Endothelial cell of umbilical vein (primary cell): ENCODE results near the gene KATNB1. TPM values are rescaled to one million over a fixed set of nuclear protein-coding genes. Genes with fewer than 3 reads are reported as not detected.

Source experiments
- BruUV-seq: library from RNA; stranded (reverse); fragments of 400-500 nt; replicated peaks from 2 replicates; lab custom pipeline; 2021; lab: Mats Ljungman, UMichigan
- CTCF ChIA-PET: fragments of 300-600, 350-600 bp; sonication (Branson Sonifier 250); formaldehyde crosslinking; loops from one replicate; lab custom pipeline; 2021; ENCODE audit warnings: antibody characterized with exemption, inconsistent platforms; lab: Charles Lee
- POLR2A ChIA-PET: fragments of 300-600, 350-600 bp; sonication (Branson Sonifier 250); formaldehyde crosslinking; loops from one replicate; lab custom pipeline; 2021; ENCODE audit warnings: antibody characterized with exemption, inconsistent platforms; lab: Charles Lee
- DNase-seq: peaks from one replicate; pipeline ENCODE4 v3.0.0-alpha.2; 2011; ENCODE audit warnings: low read depth, low spot score
- FAIRE-seq: peaks from 2 replicates; lab custom pipeline; 2011; peaks lifted over from hg19 to GRCh38; lab: Jason Lieb, UNC
- H2AFZ ChIP-seq: 2 replicates; pipeline ENCODE4 v1.6.0; 2012; ENCODE audit warnings: low read depth, low read length, control low read depth, inconsistent platforms
- H3K27ac ChIP-seq: 2 replicates; pipeline ENCODE4 v1.5.1; 2011; ENCODE audit warnings: low read depth, mild to moderate bottlenecking, control low read depth, low read length, moderate library complexity; ENCODE audit not compliant: insufficient read depth
- H3K27me3 ChIP-seq, 2 experiments: 2 replicates each; pipeline versions ENCODE4 v1.6.0 to v1.6.1; 2011; ENCODE audit warnings: low read length in 2 of 2, mixed read lengths in 1 of 2; ENCODE audit not compliant: control insufficient read depth in 2 of 2, insufficient read depth in 2 of 2
- H3K36me3 ChIP-seq, 2 experiments: 2 replicates in 1 of 2; 3 replicates in 1 of 2; pipeline ENCODE4 v1.5.1; 2011; ENCODE audit warnings: low read length in 2 of 2, mild to moderate bottlenecking in 1 of 2, moderate library complexity in 1 of 2; ENCODE audit not compliant: control insufficient read depth in 2 of 2, insufficient read depth in 2 of 2; ENCODE audit errors: extremely low read depth in 1 of 2
- H3K4me1 ChIP-seq: 3 replicates; pipeline ENCODE4 v1.5.1; 2011; ENCODE audit warnings: mild to moderate bottlenecking, low read length; ENCODE audit not compliant: control insufficient read depth, insufficient read depth; ENCODE audit errors: extremely low read depth
- H3K4me2 ChIP-seq: 2 replicates; pipeline ENCODE4 v1.6.1; 2011; ENCODE audit warnings: low read length, control low read depth, mixed read lengths; ENCODE audit not compliant: insufficient read depth
- H3K4me3 ChIP-seq, 3 experiments: fragments of 200-600 bp in 1 of 3; sonication (generic), shearing (Covaris generic) in 1 of 3; replicated peaks in 1 of 3; 2 replicates each; pipeline ENCODE4 v1.5.1; 2011 to 2016; ENCODE audit warnings: control low read depth in 3 of 3, low read length in 3 of 3, mild to moderate bottlenecking in 2 of 3, inconsistent platforms in 1 of 3, low read depth in 1 of 3, moderate library complexity in 1 of 3; ENCODE audit not compliant: insufficient read depth in 1 of 3
- H3K79me2 ChIP-seq: 2 replicates; pipeline ENCODE4 v1.6.0; 2012; ENCODE audit warnings: low read length, inconsistent platforms; ENCODE audit not compliant: control insufficient read depth, insufficient read depth
- H3K9ac ChIP-seq: replicated peaks from 2 replicates; pipeline ENCODE3; 2011; ENCODE audit warnings: low read length, control low read depth; ENCODE audit not compliant: insufficient read depth; ENCODE audit errors: extremely low read depth
- H3K9me1 ChIP-seq: replicated peaks from 3 replicates; pipeline ENCODE4 v1.6.0; 2011; ENCODE audit warnings: mild to moderate bottlenecking, low read length; ENCODE audit not compliant: control insufficient read depth, insufficient read depth; ENCODE audit errors: extremely low read depth
- H3K9me3 ChIP-seq: replicated peaks from 2 replicates; pipeline ENCODE4 v1.5.1; 2012; ENCODE audit warnings: low read length, inconsistent platforms; ENCODE audit not compliant: control insufficient read depth, insufficient read depth
- H4K20me1 ChIP-seq: replicated peaks from 2 replicates; pipeline ENCODE3; 2011; ENCODE audit warnings: mild to moderate bottlenecking, low read length; ENCODE audit not compliant: control insufficient read depth, insufficient read depth; ENCODE audit errors: extremely low read depth
- EZH2 ChIP-seq: IDR thresholded peaks from 2 replicates; pipeline ENCODE4 v1.6.1; 2012; ENCODE audit warnings: borderline replicate concordance, low read depth, mild to moderate bottlenecking, moderate library complexity, low read length, inconsistent platforms; ENCODE audit not compliant: severe bottlenecking
- FOS ChIP-seq: IDR thresholded peaks from 2 replicates; pipeline ENCODE4 v1.6.1; 2011; ENCODE audit warnings: mild to moderate bottlenecking, low read length, moderate library complexity, borderline replicate concordance; ENCODE audit not compliant: insufficient read depth
- GATA2 ChIP-seq: IDR thresholded peaks from 2 replicates; pipeline ENCODE4 v1.7.0; 2011; ENCODE audit warnings: low read depth, mild to moderate bottlenecking, moderate library complexity, mixed read lengths, low read length; ENCODE audit not compliant: insufficient read length, insufficient read depth
- JUN ChIP-seq: IDR thresholded peaks from 2 replicates; pipeline ENCODE4 v1.6.1; 2011; ENCODE audit warnings: borderline replicate concordance, low read depth; ENCODE audit not compliant: insufficient read length, insufficient read depth
- MYC ChIP-seq: IDR thresholded peaks from one replicate; pipeline ENCODE4 v1.6.1; 2011; ENCODE audit warnings: mild to moderate bottlenecking, low read depth, low read length
- POLR2A ChIP-seq: IDR thresholded peaks from 2 replicates; pipeline ENCODE4 v1.6.1; 2012; ENCODE audit warnings: low read depth, mild to moderate bottlenecking, control low read depth, low read length
- POLR2AphosphoS5 ChIP-seq: IDR thresholded peaks from 2 replicates; pipeline ENCODE4 v1.6.1; 2012; ENCODE audit warnings: low read depth, mild to moderate bottlenecking, control low read depth, low read length, moderate library complexity; ENCODE audit not compliant: insufficient read depth
- dilution Hi-C: fragments of 300-500 bp; cut with MboI; formaldehyde crosslinking; loops from one replicate; pipeline ENCODE4 v1.15.0; 2019; ENCODE audit warnings: low sequenced_read_pairs; ENCODE audit not compliant: extremely low pct_ligation_motif_present
- intact Hi-C: fragments of 100-400 bp; cut with micrococcal nuclease; formaldehyde crosslinking; loops from one replicate; pipeline ENCODE4 v1.10.0; 2022
- polyA plus RNA-seq, 4 experiments: library from polyadenylated mRNA; depleted of rRNA in 3 of 4; stranded (reverse) in 3 of 4; unstranded in 1 of 4; fragments of >200 nt; gene quantifications; 2 replicates each; pipeline versions ENCODE4 v1.2.1 to v1.2.3, GENCODE V29; 2011 to 2012; ENCODE audit warnings: missing spikeins in 1 of 4
- total RNA-seq: library from RNA; stranded (reverse); gene quantifications from 2 replicates; pipeline ENCODE4 v1.2.3, GENCODE V29; 2021
- TF ChIP-seq, protein P1 (sequence below), 2 donors: IDR thresholded peaks; 1 replicate in 1 of 2; 2 replicates in 1 of 2; pipeline ENCODE4 v1.5.1; 2011; ENCODE audit warnings: low read length in 2 of 2, mild to moderate bottlenecking in 2 of 2, moderate library complexity in 2 of 2, control low read depth in 1 of 2, inconsistent platforms in 1 of 2, low read depth in 1 of 2; ENCODE audit not compliant: insufficient read depth in 1 of 2; ENCODE audit errors: extremely low read depth in 1 of 2
- TF ChIP-seq, protein P2 (sequence below): IDR thresholded peaks from 2 replicates; pipeline ENCODE4 v1.6.1; 2011; ENCODE audit not compliant: insufficient read depth, insufficient read length

Gene KATNB1
- total and polyA plus RNA-seq, 2 donors (not counting 3 experiments of a cell fraction or from before 2014, with no cell fraction given) = 25.9 to 35.9 TPM

DNA sequence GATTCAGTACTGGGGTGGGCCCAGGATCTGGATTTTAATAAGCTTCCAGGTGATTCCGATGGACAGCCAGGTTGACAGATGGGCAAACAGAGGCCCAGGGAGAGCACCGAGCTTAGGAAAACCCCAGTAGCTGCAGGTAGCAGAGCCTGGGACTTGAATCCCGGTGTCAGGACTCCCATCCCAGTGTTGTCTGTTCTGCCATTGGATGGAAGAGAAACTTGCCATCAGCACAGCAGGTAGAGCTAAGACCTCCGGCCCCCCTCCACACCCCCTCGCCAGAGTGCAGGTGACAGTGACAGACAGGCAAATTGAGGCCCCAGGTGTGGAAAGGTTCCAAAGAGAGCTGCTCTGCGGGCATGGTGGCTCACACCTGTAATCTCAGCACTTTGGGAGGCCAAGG, 12.4 kb downstream of the KATNB1 start:
- no peaks in the 10 kb centered on the region for H3K9me3 ChIP-seq

More for the DNA sequence above, 12.4 kb downstream of the KATNB1 start:
- TF ChIP-seq FOS (no peak), POLR2A (no peak), GATA2 (no peak), MYC (no peak), JUN (no peak), EZH2 (no peak), POLR2AphosphoS5 (no peak)
- TF ChIP-seq, protein P1, sequence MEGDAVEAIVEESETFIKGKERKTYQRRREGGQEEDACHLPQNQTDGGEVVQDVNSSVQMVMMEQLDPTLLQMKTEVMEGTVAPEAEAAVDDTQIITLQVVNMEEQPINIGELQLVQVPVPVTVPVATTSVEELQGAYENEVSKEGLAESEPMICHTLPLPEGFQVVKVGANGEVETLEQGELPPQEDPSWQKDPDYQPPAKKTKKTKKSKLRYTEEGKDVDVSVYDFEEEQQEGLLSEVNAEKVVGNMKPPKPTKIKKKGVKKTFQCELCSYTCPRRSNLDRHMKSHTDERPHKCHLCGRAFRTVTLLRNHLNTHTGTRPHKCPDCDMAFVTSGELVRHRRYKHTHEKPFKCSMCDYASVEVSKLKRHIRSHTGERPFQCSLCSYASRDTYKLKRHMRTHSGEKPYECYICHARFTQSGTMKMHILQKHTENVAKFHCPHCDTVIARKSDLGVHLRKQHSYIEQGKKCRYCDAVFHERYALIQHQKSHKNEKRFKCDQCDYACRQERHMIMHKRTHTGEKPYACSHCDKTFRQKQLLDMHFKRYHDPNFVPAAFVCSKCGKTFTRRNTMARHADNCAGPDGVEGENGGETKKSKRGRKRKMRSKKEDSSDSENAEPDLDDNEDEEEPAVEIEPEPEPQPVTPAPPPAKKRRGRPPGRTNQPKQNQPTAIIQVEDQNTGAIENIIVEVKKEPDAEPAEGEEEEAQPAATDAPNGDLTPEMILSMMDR (IDR thresholded peaks at IDR 0.05; ENCODE audit: extremely low read depth in 1 of 2, insufficient read depth in 1 of 2, low read depth in 1 of 2, low read length in 2 of 2) = no peak
- TF ChIP-seq, protein P2, sequence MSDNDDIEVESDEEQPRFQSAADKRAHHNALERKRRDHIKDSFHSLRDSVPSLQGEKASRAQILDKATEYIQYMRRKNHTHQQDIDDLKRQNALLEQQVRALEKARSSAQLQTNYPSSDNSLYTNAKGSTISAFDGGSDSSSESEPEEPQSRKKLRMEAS = no peak
- Histone ChIP-seq H3K27me3 (no peaks in the 10 kb centered on the region), H3K27ac (no peak overlapping the region), H3K36me3 (peaks cover 0 to 5% of the 10 kb centered on the region in 2 experiments), H3K4me2 (no peak overlapping the region), H3K9me1 (no peaks in the 10 kb centered on the region), H3K4me3 (no peak overlapping the region), H3K79me2 (no peaks in the 10 kb centered on the region), H3K9ac (no peak overlapping the region), H2AFZ (no peak overlapping the region), H4K20me1 (no peaks in the 10 kb centered on the region), H3K4me1 (no peaks in the 10 kb centered on the region)
- BruUV-seq = no TSS peak
- ChIA-PET CTCF (interaction anchor here (1.1 to 1.7 kb wide), 2 partner anchors 9 to 25 kb away, joined by 3 to 7 read pairs; no protein-coding TSS in a partner anchor), POLR2A (no interaction called here)
- FAIRE-seq (no peak), DNase-seq (no peak)
- intact Hi-C loops (no loop called here), dilution Hi-C loops (no loop called here)
